Endothelial cell of umbilical vein (primary cell): ENCODE measurements around the gene FSIP1. TPM values are rescaled to one million over a fixed set of nuclear protein-coding genes. Genes with fewer than 3 reads are reported as not detected.

Experiments used
- BruUV-seq: library from RNA; stranded (reverse); fragments of 400-500 nt; replicated peaks from 2 replicates; lab custom pipeline; 2021; lab: Mats Ljungman, UMichigan
- CTCF ChIA-PET: fragments of 300-600, 350-600 bp; sonication (Branson Sonifier 250); formaldehyde crosslinking; loops from one replicate; lab custom pipeline; 2021; ENCODE audit warnings: antibody characterized with exemption, inconsistent platforms; lab: Charles Lee
- POLR2A ChIA-PET: fragments of 300-600, 350-600 bp; sonication (Branson Sonifier 250); formaldehyde crosslinking; loops from one replicate; lab custom pipeline; 2021; ENCODE audit warnings: antibody characterized with exemption, inconsistent platforms; lab: Charles Lee
- DNase-seq: peaks from one replicate; pipeline ENCODE4 v3.0.0-alpha.2; 2011; ENCODE audit warnings: low read depth, low spot score
- FAIRE-seq: peaks from 2 replicates; lab custom pipeline; 2011; peaks lifted over from hg19 to GRCh38; lab: Jason Lieb, UNC
- H2AFZ ChIP-seq: 2 replicates; pipeline ENCODE4 v1.6.0; 2012; ENCODE audit warnings: low read depth, low read length, control low read depth, inconsistent platforms
- H3K27ac ChIP-seq: 2 replicates; pipeline ENCODE4 v1.5.1; 2011; ENCODE audit warnings: low read depth, mild to moderate bottlenecking, control low read depth, low read length, moderate library complexity; ENCODE audit not compliant: insufficient read depth
- H3K27me3 ChIP-seq, 2 experiments: 2 replicates each; pipeline versions ENCODE4 v1.6.0 to v1.6.1; 2011; ENCODE audit warnings: low read length in 2 of 2, mixed read lengths in 1 of 2; ENCODE audit not compliant: control insufficient read depth in 2 of 2, insufficient read depth in 2 of 2
- H3K36me3 ChIP-seq, 2 experiments: 2 replicates in 1 of 2; 3 replicates in 1 of 2; pipeline ENCODE4 v1.5.1; 2011; ENCODE audit warnings: low read length in 2 of 2, mild to moderate bottlenecking in 1 of 2, moderate library complexity in 1 of 2; ENCODE audit not compliant: control insufficient read depth in 2 of 2, insufficient read depth in 2 of 2; ENCODE audit errors: extremely low read depth in 1 of 2
- H3K4me1 ChIP-seq: 3 replicates; pipeline ENCODE4 v1.5.1; 2011; ENCODE audit warnings: mild to moderate bottlenecking, low read length; ENCODE audit not compliant: control insufficient read depth, insufficient read depth; ENCODE audit errors: extremely low read depth
- H3K4me2 ChIP-seq: 2 replicates; pipeline ENCODE4 v1.6.1; 2011; ENCODE audit warnings: low read length, control low read depth, mixed read lengths; ENCODE audit not compliant: insufficient read depth
- H3K4me3 ChIP-seq, 3 experiments: fragments of 200-600 bp in 1 of 3; sonication (generic), shearing (Covaris generic) in 1 of 3; replicated peaks in 1 of 3; 2 replicates each; pipeline ENCODE4 v1.5.1; 2011 to 2016; ENCODE audit warnings: control low read depth in 3 of 3, low read length in 3 of 3, mild to moderate bottlenecking in 2 of 3, inconsistent platforms in 1 of 3, low read depth in 1 of 3, moderate library complexity in 1 of 3; ENCODE audit not compliant: insufficient read depth in 1 of 3
- H3K79me2 ChIP-seq: 2 replicates; pipeline ENCODE4 v1.6.0; 2012; ENCODE audit warnings: low read length, inconsistent platforms; ENCODE audit not compliant: control insufficient read depth, insufficient read depth
- H3K9ac ChIP-seq: replicated peaks from 2 replicates; pipeline ENCODE3; 2011; ENCODE audit warnings: low read length, control low read depth; ENCODE audit not compliant: insufficient read depth; ENCODE audit errors: extremely low read depth
- H3K9me1 ChIP-seq: replicated peaks from 3 replicates; pipeline ENCODE4 v1.6.0; 2011; ENCODE audit warnings: mild to moderate bottlenecking, low read length; ENCODE audit not compliant: control insufficient read depth, insufficient read depth; ENCODE audit errors: extremely low read depth
- H3K9me3 ChIP-seq: replicated peaks from 2 replicates; pipeline ENCODE4 v1.5.1; 2012; ENCODE audit warnings: low read length, inconsistent platforms; ENCODE audit not compliant: control insufficient read depth, insufficient read depth
- H4K20me1 ChIP-seq: replicated peaks from 2 replicates; pipeline ENCODE3; 2011; ENCODE audit warnings: mild to moderate bottlenecking, low read length; ENCODE audit not compliant: control insufficient read depth, insufficient read depth; ENCODE audit errors: extremely low read depth
- CTCF ChIP-seq, 2 donors: IDR thresholded peaks; 1 replicate in 1 of 2; 2 replicates in 1 of 2; pipeline ENCODE4 v1.5.1; 2011; ENCODE audit warnings: low read length in 2 of 2, mild to moderate bottlenecking in 2 of 2, moderate library complexity in 2 of 2, control low read depth in 1 of 2, inconsistent platforms in 1 of 2, low read depth in 1 of 2; ENCODE audit not compliant: insufficient read depth in 1 of 2; ENCODE audit errors: extremely low read depth in 1 of 2
- EZH2 ChIP-seq: IDR thresholded peaks from 2 replicates; pipeline ENCODE4 v1.6.1; 2012; ENCODE audit warnings: borderline replicate concordance, low read depth, mild to moderate bottlenecking, moderate library complexity, low read length, inconsistent platforms; ENCODE audit not compliant: severe bottlenecking
- FOS ChIP-seq: IDR thresholded peaks from 2 replicates; pipeline ENCODE4 v1.6.1; 2011; ENCODE audit warnings: mild to moderate bottlenecking, low read length, moderate library complexity, borderline replicate concordance; ENCODE audit not compliant: insufficient read depth
- GATA2 ChIP-seq: IDR thresholded peaks from 2 replicates; pipeline ENCODE4 v1.7.0; 2011; ENCODE audit warnings: low read depth, mild to moderate bottlenecking, moderate library complexity, mixed read lengths, low read length; ENCODE audit not compliant: insufficient read length, insufficient read depth
- JUN ChIP-seq: IDR thresholded peaks from 2 replicates; pipeline ENCODE4 v1.6.1; 2011; ENCODE audit warnings: borderline replicate concordance, low read depth; ENCODE audit not compliant: insufficient read length, insufficient read depth
- MAX ChIP-seq: IDR thresholded peaks from 2 replicates; pipeline ENCODE4 v1.6.1; 2011; ENCODE audit not compliant: insufficient read depth, insufficient read length
- MYC ChIP-seq: IDR thresholded peaks from one replicate; pipeline ENCODE4 v1.6.1; 2011; ENCODE audit warnings: mild to moderate bottlenecking, low read depth, low read length
- POLR2A ChIP-seq: IDR thresholded peaks from 2 replicates; pipeline ENCODE4 v1.6.1; 2012; ENCODE audit warnings: low read depth, mild to moderate bottlenecking, control low read depth, low read length
- POLR2AphosphoS5 ChIP-seq: IDR thresholded peaks from 2 replicates; pipeline ENCODE4 v1.6.1; 2012; ENCODE audit warnings: low read depth, mild to moderate bottlenecking, control low read depth, low read length, moderate library complexity; ENCODE audit not compliant: insufficient read depth
- dilution Hi-C: fragments of 300-500 bp; cut with MboI; formaldehyde crosslinking; loops from one replicate; pipeline ENCODE4 v1.15.0; 2019; ENCODE audit warnings: low sequenced_read_pairs; ENCODE audit not compliant: extremely low pct_ligation_motif_present
- intact Hi-C: fragments of 100-400 bp; cut with micrococcal nuclease; formaldehyde crosslinking; loops from one replicate; pipeline ENCODE4 v1.10.0; 2022
- polyA plus RNA-seq, 4 experiments: library from polyadenylated mRNA; depleted of rRNA in 3 of 4; stranded (reverse) in 3 of 4; unstranded in 1 of 4; fragments of >200 nt; gene quantifications; 2 replicates each; pipeline versions ENCODE4 v1.2.1 to v1.2.3, GENCODE V29; 2011 to 2012; ENCODE audit warnings: missing spikeins in 1 of 4
- total RNA-seq: library from RNA; stranded (reverse); gene quantifications from 2 replicates; pipeline ENCODE4 v1.2.3, GENCODE V29; 2021

FSIP1 gene
- total and polyA plus RNA-seq, 2 donors (not counting 3 experiments of a cell fraction or from before 2014, with no cell fraction given), result 0.23 to 1.1 TPM

GRCh38 chr15:39752991-39753390, 29.6 kb downstream of the FSIP1 start:
- TF ChIP-seq EZH2 (no peak), POLR2AphosphoS5 (no peak), FOS (no peak), GATA2 (no peak), JUN (no peak), CTCF (IDR thresholded peaks at IDR 0.05; ENCODE audit: extremely low read depth in 1 of 2, insufficient read depth in 1 of 2, low read depth in 1 of 2, low read length in 2 of 2) (no peak), MAX (no peak), POLR2A (no peak), MYC (no peak)
- H3K36me3 ChIP-seq, result no peaks in the 10 kb centered on the region
- no peaks in the 10 kb centered on the region for H4K20me1 ChIP-seq
- H3K4me3 ChIP-seq, result no peak overlapping the region
- H3K27me3 ChIP-seq, result no peaks in the 10 kb centered on the region
- H3K4me2 ChIP-seq, result no peak overlapping the region
- DNase-seq, result no peak
- no peaks in the 10 kb centered on the region for H3K79me2 ChIP-seq
- H3K9me3 ChIP-seq, result no peaks in the 10 kb centered on the region
- intact Hi-C loops, result no loop called here
- no peaks in the 10 kb centered on the region for H3K4me1 ChIP-seq
- no peaks in the 10 kb centered on the region for H3K9me1 ChIP-seq
- POLR2A ChIA-PET, result no interaction called here
- H2AFZ ChIP-seq, result no peak overlapping the region
- no peak overlapping the region for H3K27ac ChIP-seq
- BruUV-seq, result no TSS peak
- CTCF ChIA-PET, result interaction anchor here (1.5 kb wide), 1 partner anchor 67 kb away, joined by 3 read pairs; no protein-coding TSS in a partner anchor
- FAIRE-seq, result no peak
- H3K9ac ChIP-seq, result no peak overlapping the region
- dilution Hi-C loops, result loop anchor here (25.0 kb wide), 1 partner anchor 1016 kb away; no protein-coding TSS in a partner anchor
